GM19023 (cell line): ENCODE results near the gene RGP1.

Experiments
- ATAC-seq: cut with Tn5 transposase; IDR thresholded peaks from one replicate; pipeline ENCODE4 v1.9.1; 2021; ENCODE audit warnings: mild to moderate bottlenecking, moderate library complexity; ENCODE audit not compliant: unreplicated experiment

RGP1 gene

GRCh38 chr9:35771075-35771433, 22.0 kb downstream of the RGP1 start:
- ATAC-seq = no peak

DNA sequence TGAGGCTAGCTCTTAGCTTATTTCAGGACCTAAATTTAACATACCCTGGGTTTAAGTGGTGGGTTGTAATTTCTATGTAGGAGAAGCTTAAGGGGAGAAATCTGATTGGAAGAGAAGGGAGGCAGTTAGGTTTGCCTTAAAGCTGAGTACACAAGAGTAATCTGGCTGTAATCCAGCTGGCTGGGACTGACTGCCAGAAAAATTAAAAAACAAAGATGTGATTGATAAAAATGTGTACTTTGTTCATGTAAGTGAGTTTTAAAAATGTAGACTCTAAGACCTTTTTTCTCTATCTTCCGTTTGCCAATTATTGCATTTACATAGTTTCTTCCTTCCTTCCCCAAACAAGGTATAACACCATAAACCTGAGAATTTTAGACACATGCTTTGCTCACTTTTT, 22.4 kb downstream of the RGP1 start:
- no peak for ATAC-seq

DNA sequence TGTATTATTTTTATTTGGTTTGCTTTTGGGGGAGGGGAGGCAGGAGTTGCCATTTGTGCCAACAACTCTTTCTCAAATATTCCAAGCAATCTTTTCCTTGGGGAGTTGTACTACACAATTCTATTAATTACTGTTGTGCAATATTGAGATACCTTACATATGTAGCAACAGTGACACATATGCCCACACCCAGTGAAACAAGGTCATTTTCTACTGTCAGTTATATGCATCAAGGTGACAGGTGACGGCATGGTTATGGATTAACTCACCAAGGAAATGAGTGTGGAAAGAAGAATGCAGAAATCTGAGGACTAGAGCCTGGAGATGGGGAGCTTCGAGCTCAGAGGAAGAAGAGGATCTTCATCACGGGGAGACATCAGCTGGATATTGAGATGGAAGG, 22.9 kb downstream of the RGP1 start:
- ATAC-seq = no peak

- ATAC-seq = no peak
These were observed 26.0 kb downstream of the RGP1 start for GRCh38 chr9:35774907-35775635.

GRCh38 chr9:35776018-35776417, 26.9 kb downstream of the RGP1 start:
- no peak for ATAC-seq

- no peak for ATAC-seq
These were observed 29.4 kb downstream of the RGP1 start for GRCh38 chr9:35778496-35778895.

- no peak for ATAC-seq
These were observed 32.0 kb downstream of the RGP1 start for GRCh38 chr9:35781066-35781465.

- no peak for ATAC-seq
These were observed 34.3 kb downstream of the RGP1 start for GRCh38 chr9:35783418-35783817.

- ATAC-seq = no peak
These were observed 40.5 kb downstream of the RGP1 start for GRCh38 chr9:35789541-35789940.

- ATAC-seq = no peak
These were observed 40.9 kb downstream of the RGP1 start for GRCh38 chr9:35790025-35790384.

DNA sequence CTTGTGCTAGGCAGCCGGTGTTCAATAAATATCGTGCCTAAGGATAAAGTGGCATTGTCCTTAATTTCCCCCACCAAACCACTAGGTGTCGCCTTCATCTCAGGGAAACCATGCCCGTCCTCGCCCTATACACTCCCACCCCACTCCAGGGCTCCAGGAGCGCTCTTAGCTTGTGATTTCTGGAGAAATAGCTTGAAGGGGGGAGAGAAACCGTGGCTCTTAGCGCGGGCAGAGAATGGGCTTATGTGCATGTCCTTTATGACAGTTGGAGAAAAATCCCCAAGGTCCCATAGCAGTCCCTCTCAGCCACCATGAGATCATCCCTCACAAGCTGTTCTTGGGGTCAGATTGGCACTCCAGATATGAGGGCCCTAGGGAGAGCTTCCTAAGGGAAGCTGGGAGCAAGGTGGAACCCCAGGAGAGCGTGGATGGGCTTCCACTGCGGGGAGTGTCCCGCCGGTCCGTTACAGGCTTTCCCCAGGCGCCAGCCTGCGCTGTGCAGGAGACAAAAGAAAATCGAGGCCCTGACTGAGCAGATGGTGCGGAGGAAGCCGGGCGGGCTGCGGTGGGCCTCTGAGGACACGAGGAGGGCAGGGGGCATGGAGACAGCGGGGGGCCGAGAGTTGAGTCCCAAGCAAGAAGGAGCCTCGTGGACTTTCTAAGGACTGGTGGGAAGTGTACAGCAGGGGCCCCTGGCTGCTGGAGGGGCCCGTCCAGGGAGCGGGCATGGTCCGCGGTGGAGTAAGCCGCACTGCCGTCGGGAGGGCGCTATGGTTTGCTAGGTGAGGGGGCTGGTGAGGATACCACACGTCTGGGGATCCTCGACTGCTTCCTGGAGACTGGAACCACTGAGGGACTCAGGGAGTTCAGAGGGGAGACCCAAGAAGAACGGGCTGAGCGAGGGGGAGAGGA, 41.6 kb downstream of the RGP1 start:
- ATAC-seq = no peak

DNA sequence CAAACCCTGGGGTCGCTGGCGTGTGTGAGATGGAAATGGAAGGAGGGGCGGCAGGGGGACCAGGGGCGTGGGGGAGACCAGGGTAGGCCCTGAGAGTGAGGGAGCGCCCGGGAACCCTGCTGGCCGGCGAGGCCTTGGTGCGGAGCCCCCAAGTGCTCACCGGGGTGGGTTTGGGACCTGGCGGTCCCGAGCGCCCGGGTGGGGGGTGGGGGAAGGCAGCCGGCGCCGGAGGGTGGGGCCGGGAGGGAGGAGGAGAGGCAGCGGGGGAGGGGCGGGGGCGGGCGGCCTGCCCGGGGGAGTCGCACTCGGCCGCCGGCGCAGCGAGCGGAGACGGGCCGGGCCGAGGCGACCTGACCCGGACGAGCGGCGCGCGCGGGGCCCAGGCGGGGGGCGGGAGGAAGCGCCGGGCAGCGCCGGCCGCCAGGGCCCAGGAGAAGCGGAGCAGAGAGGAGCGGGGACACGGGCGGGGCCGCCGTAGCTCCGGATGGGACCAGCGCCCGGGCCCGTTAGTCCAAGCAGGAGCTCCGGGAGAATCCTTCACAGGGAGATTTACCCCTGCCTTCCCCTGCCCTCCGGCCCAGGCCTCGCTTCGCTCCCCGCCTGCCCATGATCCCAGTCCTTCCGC, 42.3 kb downstream of the RGP1 start, which contains the start of gene NPR2:
Gene NPR2 (plus strand): TSS at position 295 of the 625 bp plus-strand sequence. CDS start 818 bp downstream, outside the sequence.
- no peak for ATAC-seq

DNA sequence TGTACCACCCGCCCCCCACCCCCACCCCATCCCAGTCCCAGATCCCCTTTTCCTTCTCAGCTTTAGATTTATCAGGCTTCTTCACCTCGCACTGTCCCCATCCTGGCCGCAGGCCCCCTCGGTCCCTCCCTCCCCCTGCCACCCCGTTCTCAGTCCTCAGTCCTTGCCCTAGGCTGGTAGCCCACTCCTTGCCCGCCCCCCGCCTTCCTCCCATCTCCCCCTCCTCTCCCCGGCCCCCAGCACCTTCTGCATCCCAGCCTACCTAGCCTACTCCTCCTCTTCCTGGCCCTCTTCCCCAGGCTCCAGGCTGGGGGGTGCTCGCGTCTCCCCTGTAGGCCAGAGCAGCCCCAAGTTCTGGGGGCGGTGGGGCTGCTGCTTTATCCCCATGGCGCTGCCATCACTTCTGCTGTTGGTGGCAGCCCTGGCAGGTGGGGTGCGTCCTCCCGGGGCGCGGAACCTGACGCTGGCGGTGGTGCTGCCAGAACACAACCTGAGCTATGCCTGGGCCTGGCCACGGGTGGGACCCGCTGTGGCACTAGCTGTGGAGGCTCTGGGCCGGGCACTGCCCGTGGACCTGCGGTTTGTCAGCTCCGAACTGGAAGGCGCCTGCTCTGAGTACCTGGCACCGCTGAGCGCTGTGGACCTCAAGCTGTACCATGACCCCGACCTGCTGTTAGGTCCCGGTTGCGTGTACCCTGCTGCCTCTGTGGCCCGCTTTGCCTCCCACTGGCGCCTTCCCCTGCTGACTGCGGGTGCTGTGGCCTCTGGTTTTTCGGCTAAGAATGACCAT, 43.1 kb downstream of the RGP1 start:
- ATAC-seq = no peak

GRCh38 chr9:35792826-35793225, 43.7 kb downstream of the RGP1 start:
- no peak for ATAC-seq

- ATAC-seq = no peak
These were observed 44.4 kb downstream of the RGP1 start for GRCh38 chr9:35793461-35793860.

GRCh38 chr9:35795695-35796094, 46.6 kb downstream of the RGP1 start:
- ATAC-seq = no peak

DNA sequence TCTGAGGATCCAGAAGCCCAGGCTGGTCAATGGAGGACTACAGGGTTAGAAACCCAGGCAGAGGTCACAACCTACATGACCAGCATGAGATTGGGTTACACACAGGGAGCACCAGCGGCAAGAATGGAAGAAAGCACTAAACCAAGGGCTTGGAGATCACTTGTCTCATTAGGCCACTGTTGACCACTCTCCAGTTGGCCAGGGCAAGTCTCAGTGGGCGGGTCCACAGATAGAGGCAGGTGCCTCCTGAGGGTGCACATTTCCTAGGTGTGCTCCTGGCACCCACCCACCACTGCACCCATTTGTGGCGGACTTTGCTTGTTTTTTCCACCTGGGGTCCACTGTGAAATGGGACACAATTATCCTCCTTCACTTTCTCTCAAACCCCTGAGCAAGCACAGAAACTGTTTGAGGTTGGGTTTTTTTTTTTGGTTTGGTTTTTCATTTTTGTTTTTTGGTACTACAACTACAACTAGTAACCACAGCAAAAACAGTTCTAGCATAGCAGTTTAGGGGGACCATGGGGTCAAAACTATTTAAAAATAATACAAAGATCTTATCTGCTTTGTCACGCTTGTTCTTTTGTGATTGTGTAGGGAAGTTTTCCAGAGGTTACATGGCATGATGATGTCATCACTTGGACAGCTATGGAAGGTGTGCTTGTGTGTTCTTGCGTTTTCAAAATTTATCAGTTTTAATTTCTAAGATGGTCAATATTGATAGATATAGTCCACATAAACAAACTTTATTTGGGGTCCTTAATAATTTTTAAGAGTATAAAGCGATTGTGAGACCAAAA, 48.4 kb downstream of the RGP1 start:
- no peak for ATAC-seq

- peak; percentile 56 for ATAC-seq
These were observed 49.7 kb downstream of the RGP1 start for GRCh38 chr9:35798658-35799374.

- ATAC-seq = no peak
These were observed 51.4 kb downstream of the RGP1 start for GRCh38 chr9:35800530-35800929.
